HepG2 (cell line): ENCODE data around the gene ANKRD35. TPM values are rescaled to one million over a fixed set of nuclear protein-coding genes. Genes with fewer than 3 reads are reported as not detected.
A peak's percentile ranks its signal among the peaks of the same experiment; 100 is the strongest.

Experiments used
- ASH2L ChIP-seq: fragments of 300-600, 200-600 bp; sonication (generic); IDR thresholded peaks from 2 replicates; pipeline ENCODE4 v1.7.0; 2017; ENCODE audit warnings: low read depth, mild to moderate bottlenecking, moderate library complexity, mixed read lengths, low read length; ENCODE audit not compliant: insufficient read length
- ATF2 ChIP-seq: sonication (generic); formaldehyde crosslinking; IDR thresholded peaks from 2 replicates; pipeline ENCODE4 v1.4.0; 2020; ENCODE audit warnings: missing genetic modification reagents
- ATF5 ChIP-seq: sonication (generic); formaldehyde crosslinking; IDR thresholded peaks from 2 replicates; pipeline ENCODE4 v1.4.0; 2020; ENCODE audit warnings: mild to moderate bottlenecking, low read depth, missing genetic modification reagents
- KDM3A ChIP-seq: IDR thresholded peaks from 2 replicates; pipeline ENCODE4 v1.6.1; 2018; ENCODE audit warnings: low read depth, missing compliant biosample characterization
- MAZ ChIP-seq, 2 experiments: sonication (generic) in 1 of 2; formaldehyde crosslinking in 1 of 2; IDR thresholded peaks; 2 replicates each; pipeline versions ENCODE4 v1.5.0 to v1.6.1; 2012 to 2020; ENCODE audit warnings: low read depth in 2 of 2, mild to moderate bottlenecking in 2 of 2, borderline replicate concordance in 1 of 2, improper control_type of control experiment in 1 of 2, low read length in 1 of 2, missing genetic modification reagents in 1 of 2, moderate library complexity in 1 of 2
- MXD4 ChIP-seq: IDR thresholded peaks from 2 replicates; pipeline ENCODE4 v1.6.1; 2016; ENCODE audit warnings: mild to moderate bottlenecking, missing biosample characterization, missing genetic modification reagents
- RBAK ChIP-seq: sonication (generic); formaldehyde crosslinking; IDR thresholded peaks from 2 replicates; pipeline ENCODE4 v1.5.1; 2020; ENCODE audit warnings: mild to moderate bottlenecking, missing genetic modification reagents
- SKI ChIP-seq: fragments of 450-650 bp; IDR thresholded peaks from one replicate; pipeline ENCODE4 v1.6.1; 2018; ENCODE audit warnings: mild to moderate bottlenecking; ENCODE audit not compliant: partially characterized antibody
- SMARCE1 ChIP-seq: fragments of 450-650 bp; IDR thresholded peaks from 2 replicates; pipeline ENCODE4 v1.6.1; 2017; ENCODE audit warnings: borderline replicate concordance
- THAP9 ChIP-seq: sonication (generic); formaldehyde crosslinking; IDR thresholded peaks from 2 replicates; pipeline ENCODE4; 2020; ENCODE audit warnings: missing genetic modification reagents, mild to moderate bottlenecking, borderline replicate concordance
- TIGD3 ChIP-seq: sonication (generic); formaldehyde crosslinking; IDR thresholded peaks from 2 replicates; pipeline ENCODE4 v1.5.1; 2020; ENCODE audit warnings: mild to moderate bottlenecking, missing genetic modification reagents, borderline replicate concordance
- ZFY ChIP-seq: sonication (generic); formaldehyde crosslinking; IDR thresholded peaks from 2 replicates; pipeline ENCODE4 v1.4.0; 2020; ENCODE audit warnings: missing genetic modification reagents
- ZNF136 ChIP-seq: sonication (generic); formaldehyde crosslinking; IDR thresholded peaks from 2 replicates; pipeline ENCODE4 v1.8.1; 2022; ENCODE audit warnings: low read depth, mild to moderate bottlenecking, moderate library complexity, missing genetic modification reagents
- ZNF292 ChIP-seq: sonication (generic); formaldehyde crosslinking; IDR thresholded peaks from 2 replicates; pipeline ENCODE4 v1.8.1; 2022; ENCODE audit warnings: mild to moderate bottlenecking, low read depth, missing genetic modification reagents, borderline replicate concordance
- ZNF430 ChIP-seq: sonication (generic); formaldehyde crosslinking; IDR thresholded peaks from 2 replicates; pipeline ENCODE4 v1.9.0; 2021; ENCODE audit warnings: mild to moderate bottlenecking, missing genetic modification reagents
- ZNF484 ChIP-seq: sonication (generic); formaldehyde crosslinking; IDR thresholded peaks from 2 replicates; pipeline ENCODE4 v1.5.1; 2020; ENCODE audit warnings: mild to moderate bottlenecking, low read depth, missing genetic modification reagents, borderline replicate concordance
- ZNF547 ChIP-seq: sonication (generic); formaldehyde crosslinking; IDR thresholded peaks from 2 replicates; pipeline ENCODE4 v1.5.1; 2020; ENCODE audit warnings: mild to moderate bottlenecking, missing genetic modification reagents
- ZNF788 ChIP-seq: sonication (generic); formaldehyde crosslinking; IDR thresholded peaks from 2 replicates; pipeline ENCODE4 v1.5.0; 2020; ENCODE audit warnings: mild to moderate bottlenecking, missing genetic modification reagents, borderline replicate concordance
- polyA plus RNA-seq, 8 experiments: library from polyadenylated mRNA; depleted of rRNA in 3 of 8; stranded (reverse) in 7 of 8; unstranded in 1 of 8; fragments of >200 nt; fragmentation: Illumina TruSeq in 4 of 8; extraction: Trizol in 4 of 8; gene quantifications; 2 replicates each; pipeline versions ENCODE4 v1.2.1 to v1.2.3, GENCODE V29; 2011 to 2016; ENCODE audit warnings: low read depth in 4 of 8, missing spikeins in 1 of 8, mixed read lengths in 1 of 8; ENCODE audit not compliant: insufficient read depth in 1 of 8
- total RNA-seq, 5 experiments: library from RNA; depleted of rRNA; stranded (reverse); fragments of >200 nt; fragmentation: Illumina TruSeq; extraction: Trizol; gene quantifications; 2 replicates each; pipeline ENCODE4 v1.2.3, GENCODE V29; 2016; ENCODE audit warnings: low read depth in 1 of 5

The ANKRD35 gene
- total and polyA plus RNA-seq, 2 of the 13 experiments (the other 11 are each of a cell fraction or from before 2014, with no cell fraction given): 0.02 TPM; not detected in 1

- peak; percentile 60 for TF ChIP-seq ASH2L
- peak; percentile 57 for TF ChIP-seq ZNF547 (CRISPR knock-in tag)
- no peak for TF ChIP-seq ATF2 (CRISPR knock-in tag)
- TF ChIP-seq MAZ (IDR thresholded peaks at IDR 0.05; ENCODE audit: borderline replicate concordance, low read depth, low read length): peak; percentile 71; the same call in 1 of the 2 replicates
- peak; percentile 70 for TF ChIP-seq MAZ (CRISPR knock-in tag; IDR thresholded peaks at IDR 0.05; ENCODE audit: low read depth)
- TF ChIP-seq ZFY (CRISPR knock-in tag): peak; percentile 59; the same call in 1 of the 2 replicates
- TF ChIP-seq MXD4: peak; percentile 39; the same call in 1 of the 2 replicates
- TF ChIP-seq KDM3A: 0 out of 2 replicates have a peak, but pooled peaks have one; percentile 31
- TF ChIP-seq RBAK (CRISPR knock-in tag): peak; percentile 39; the same call in 1 of the 2 replicates
- TF ChIP-seq TIGD3 (CRISPR knock-in tag): peak; percentile 77; the same call in 1 of the 2 replicates
- TF ChIP-seq ZNF430: peak; percentile 51; the same call in 1 of the 2 replicates
- no peak for TF ChIP-seq SMARCE1
- TF ChIP-seq ATF5: no peak
- peak; percentile 30; the same call in 1 of the 2 replicates for TF ChIP-seq THAP9
- TF ChIP-seq ZNF484 (CRISPR knock-in tag): no peak
- peak; percentile 29 for TF ChIP-seq SKI
- TF ChIP-seq ZNF292 (CRISPR knock-in tag): peak; percentile 63; the same call in 1 of the 2 replicates
- no peak for TF ChIP-seq ZNF788
- TF ChIP-seq ZNF136 (CRISPR knock-in tag): no peak
These were observed 26.7 kb downstream of the ANKRD35 start, which contains the start of gene PIAS3 (continued) for GRCh38 chr1:145858901-145859490.
